ENCODE measurements around the gene KRT13.

KRT13 gene

GRCh38 chr17:41537990-41538389 lies 32.6 kb upstream of the KRT13 start:
- no peak overlapping the region for H3K4me3 ChIP-seq (ENCODE audit: low read depth, low read length)

- H3K4me3 ChIP-seq (ENCODE audit: low read depth, low read length) = no peak overlapping the region
Observed at GRCh38 chr17:41537614-41537954, 32.2 kb upstream of the KRT13 start.

GRCh38 chr17:41536741-41537613 lies 31.6 kb upstream of the KRT13 start:
- H3K4me3 ChIP-seq (ENCODE audit: low read depth, low read length) = no peak overlapping the region

GRCh38 chr17:41535764-41536481 lies 30.5 kb upstream of the KRT13 start:
- H3K4me3 ChIP-seq (ENCODE audit: low read depth, low read length) = no peak overlapping the region

- no peak overlapping the region for H3K4me3 ChIP-seq (ENCODE audit: low read depth, low read length)
Observed at GRCh38 chr17:41534899-41535546, 29.6 kb upstream of the KRT13 start.

GRCh38 chr17:41533613-41534012 lies 28.2 kb upstream of the KRT13 start:
- H3K4me3 ChIP-seq (ENCODE audit: low read depth, low read length) = no peak overlapping the region

- no peak overlapping the region for H3K4me3 ChIP-seq (ENCODE audit: low read depth, low read length)
Observed at GRCh38 chr17:41532947-41533570, 27.6 kb upstream of the KRT13 start.

- H3K4me3 ChIP-seq (ENCODE audit: low read depth, low read length) = no peak overlapping the region
Observed at GRCh38 chr17:41531993-41532392, 26.6 kb upstream of the KRT13 start.

GRCh38 chr17:41530062-41531048 lies 24.9 kb upstream of the KRT13 start:
- no peak overlapping the region for H3K4me3 ChIP-seq (ENCODE audit: low read depth, low read length)

- H3K4me3 ChIP-seq (ENCODE audit: low read depth, low read length) = no peak overlapping the region
Observed at GRCh38 chr17:41529491-41529915, 24.1 kb upstream of the KRT13 start.

GRCh38 chr17:41528959-41529353 lies 23.5 kb upstream of the KRT13 start:
- H3K4me3 ChIP-seq (ENCODE audit: low read depth, low read length) = no peak overlapping the region

- H3K4me3 ChIP-seq (ENCODE audit: low read depth, low read length) = peak overlapping the region; percentile 75
Observed at GRCh38 chr17:41527063-41528023, 21.9 kb upstream of the KRT13 start.

- H3K4me3 ChIP-seq (ENCODE audit: low read depth, low read length) = no peak overlapping the region
Observed at GRCh38 chr17:41524261-41524660, 18.8 kb upstream of the KRT13 start.

GRCh38 chr17:41523787-41524186 lies 18.4 kb upstream of the KRT13 start:
- H3K4me3 ChIP-seq (ENCODE audit: low read depth, low read length) = no peak overlapping the region

GRCh38 chr17:41523225-41523593 lies 17.8 kb upstream of the KRT13 start:
- H3K4me3 ChIP-seq (ENCODE audit: low read depth, low read length) = no peak overlapping the region

- H3K4me3 ChIP-seq (ENCODE audit: low read depth, low read length) = no peak overlapping the region
Observed at GRCh38 chr17:41522301-41523224, 17.2 kb upstream of the KRT13 start.

- H3K4me3 ChIP-seq (ENCODE audit: low read depth, low read length) = no peak overlapping the region
Observed at GRCh38 chr17:41521574-41522261, 16.3 kb upstream of the KRT13 start.
